Type B pancreatic cell (in vitro differentiated cells): ENCODE results near the gene SDHAF3. TPM values are rescaled to one million over a fixed set of nuclear protein-coding genes. Genes with fewer than 3 reads are reported as not detected.
"Not testable (repeated sequence)": the region's sequence is repeated elsewhere in the genome, so short reads cannot be mapped to it uniquely, and the experiment has no call there.

Experiments
- DNase-seq: peaks from one replicate; pipeline ENCODE4 v3.0.0; 2021; ENCODE audit warnings: mixed read lengths; ENCODE audit not compliant: unreplicated experiment; ENCODE audit errors: extremely low spot score
- H3K27ac Mint-ChIP-seq: 2 replicates; pipeline ENCODE4 v1.8.0; 2021; ENCODE audit warnings: mild to moderate bottlenecking, mixed read lengths
- H3K27me3 Mint-ChIP-seq: 2 replicates; pipeline ENCODE4 v1.8.0; 2021; ENCODE audit warnings: mixed read lengths
- H3K36me3 Mint-ChIP-seq: 2 replicates; pipeline ENCODE4 v1.8.0; 2021; ENCODE audit warnings: mixed read lengths
- H3K4me1 Mint-ChIP-seq: one replicate; pipeline ENCODE4 v1.8.0; 2021; ENCODE audit warnings: mixed read lengths; ENCODE audit not compliant: unreplicated experiment
- H3K4me3 Mint-ChIP-seq: 2 replicates; pipeline ENCODE4 v1.8.0; 2021; ENCODE audit warnings: mild to moderate bottlenecking, mixed read lengths
- H3K9me3 Mint-ChIP-seq: 2 replicates; pipeline ENCODE4 v1.8.0; 2021; ENCODE audit warnings: mixed read lengths
- total RNA-seq: library from RNA; stranded (reverse); gene quantifications from 2 replicates; pipeline ENCODE4 v1.2.1, GENCODE V29; 2021; ENCODE audit warnings: low replicate concordance
- TF ChIP-seq, protein P1 (sequence below): fragments of 200-600 bp; sonication (generic); conservative IDR thresholded peaks from 2 replicates; pipeline ENCODE4 v1.5.0; 2021; ENCODE audit warnings: antibody characterized with exemption, mild to moderate bottlenecking

Gene SDHAF3
- total RNA-seq, 1 donor from 2014 or later, result 18.3 TPM

GRCh38 chr7:97155897-97156418 is 38.5 kb downstream of the SDHAF3 start:
- H3K4me1 Mint-ChIP-seq, result no peaks in the 10 kb centered on the region
- peaks cover 18% of the 10 kb centered on the region for H3K36me3 Mint-ChIP-seq
- TF ChIP-seq, protein P1, sequence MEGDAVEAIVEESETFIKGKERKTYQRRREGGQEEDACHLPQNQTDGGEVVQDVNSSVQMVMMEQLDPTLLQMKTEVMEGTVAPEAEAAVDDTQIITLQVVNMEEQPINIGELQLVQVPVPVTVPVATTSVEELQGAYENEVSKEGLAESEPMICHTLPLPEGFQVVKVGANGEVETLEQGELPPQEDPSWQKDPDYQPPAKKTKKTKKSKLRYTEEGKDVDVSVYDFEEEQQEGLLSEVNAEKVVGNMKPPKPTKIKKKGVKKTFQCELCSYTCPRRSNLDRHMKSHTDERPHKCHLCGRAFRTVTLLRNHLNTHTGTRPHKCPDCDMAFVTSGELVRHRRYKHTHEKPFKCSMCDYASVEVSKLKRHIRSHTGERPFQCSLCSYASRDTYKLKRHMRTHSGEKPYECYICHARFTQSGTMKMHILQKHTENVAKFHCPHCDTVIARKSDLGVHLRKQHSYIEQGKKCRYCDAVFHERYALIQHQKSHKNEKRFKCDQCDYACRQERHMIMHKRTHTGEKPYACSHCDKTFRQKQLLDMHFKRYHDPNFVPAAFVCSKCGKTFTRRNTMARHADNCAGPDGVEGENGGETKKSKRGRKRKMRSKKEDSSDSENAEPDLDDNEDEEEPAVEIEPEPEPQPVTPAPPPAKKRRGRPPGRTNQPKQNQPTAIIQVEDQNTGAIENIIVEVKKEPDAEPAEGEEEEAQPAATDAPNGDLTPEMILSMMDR, result no peak
- no peak overlapping the region for H3K4me3 Mint-ChIP-seq
- no peak for DNase-seq
- no peaks in the 10 kb centered on the region for H3K27me3 Mint-ChIP-seq
- H3K9me3 Mint-ChIP-seq, result peaks cover 1% of the 10 kb centered on the region
- no peak overlapping the region for H3K27ac Mint-ChIP-seq

DNA sequence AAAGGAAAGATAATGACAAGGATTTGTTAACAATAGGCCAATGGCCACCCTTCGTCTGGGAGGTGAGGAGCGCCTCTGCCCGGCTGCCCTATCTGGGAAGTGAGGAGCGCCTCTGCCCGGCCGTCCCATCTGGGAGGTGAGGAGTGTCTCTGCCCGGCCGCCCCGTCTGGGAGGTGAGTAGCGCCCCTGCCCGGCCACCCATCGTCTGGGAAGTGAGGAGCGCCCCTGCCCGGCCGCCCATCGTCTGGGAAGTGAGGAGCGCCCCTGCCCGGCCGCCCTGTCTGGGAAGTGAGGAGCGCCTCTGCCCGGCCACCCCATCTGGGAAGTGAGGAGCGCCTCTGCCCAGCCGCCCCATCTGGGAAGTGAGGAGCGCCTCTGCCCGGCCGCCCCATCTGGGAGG is 42.5 kb downstream of the SDHAF3 start:
- H3K36me3 Mint-ChIP-seq, result peaks cover 35% of the 10 kb centered on the region
- H3K27me3 Mint-ChIP-seq, H3K27ac Mint-ChIP-seq, H3K4me3 Mint-ChIP-seq, H3K9me3 Mint-ChIP-seq, H3K4me1 Mint-ChIP-seq, DNase-seq: not testable (repeated sequence)

- H3K4me3 Mint-ChIP-seq, H3K27me3 Mint-ChIP-seq, H3K27ac Mint-ChIP-seq, DNase-seq, H3K4me1 Mint-ChIP-seq: not testable (repeated sequence)
- peaks cover 42% of the 10 kb centered on the region for H3K36me3 Mint-ChIP-seq
- H3K9me3 Mint-ChIP-seq, result peaks cover 17% of the 10 kb centered on the region
These were observed 44.1 kb downstream of the SDHAF3 start for GRCh38 chr7:97161609-97162008.

GRCh38 chr7:97166308-97166707 is 48.8 kb downstream of the SDHAF3 start:
- Mint-ChIP-seq H3K36me3 (peaks cover 36% of the 10 kb centered on the region), H3K4me1 (no peaks in the 10 kb centered on the region), H3K9me3 (peaks cover 30% of the 10 kb centered on the region), H3K27me3 (no peaks in the 10 kb centered on the region), H3K27ac (no peak overlapping the region), H3K4me3 (no peak overlapping the region)
- no peak for DNase-seq
- TF ChIP-seq, protein P1, result no peak

- TF ChIP-seq, protein P1, result no peak
- Mint-ChIP-seq H3K4me3 (no peak overlapping the region), H3K4me1 (no peaks in the 10 kb centered on the region), H3K36me3 (peaks cover 28% of the 10 kb centered on the region), H3K9me3 (peaks cover 24% of the 10 kb centered on the region), H3K27me3 (no peaks in the 10 kb centered on the region), H3K27ac (no peak overlapping the region)
- DNase-seq, result no peak
These were observed 49.7 kb downstream of the SDHAF3 start for GRCh38 chr7:97167176-97167575.

DNA sequence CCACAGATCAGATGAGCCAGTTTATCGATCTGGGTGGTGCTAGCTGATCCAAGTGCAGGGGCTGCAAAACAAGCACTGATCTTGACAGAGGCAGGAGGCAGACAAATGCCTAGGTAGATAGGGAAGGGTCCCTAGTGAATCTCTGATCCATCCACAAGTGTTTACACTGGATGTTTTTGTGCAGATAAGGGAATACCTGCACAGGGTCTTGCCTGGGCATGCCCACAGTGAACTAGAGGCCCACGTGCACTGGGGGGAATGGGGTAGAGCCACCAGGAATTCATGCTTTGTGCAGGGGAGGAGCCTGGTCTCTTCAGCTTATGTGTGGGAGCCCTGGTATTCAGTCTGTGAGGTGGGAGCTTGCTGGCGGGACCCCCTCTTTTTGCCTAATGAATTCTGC is 50.3 kb downstream of the SDHAF3 start:
- Mint-ChIP-seq H3K4me3 (no peak overlapping the region), H3K27ac (no peak overlapping the region), H3K4me1 (no peaks in the 10 kb centered on the region), H3K36me3 (peaks cover 22% of the 10 kb centered on the region), H3K9me3 (peaks cover 24% of the 10 kb centered on the region), H3K27me3 (no peaks in the 10 kb centered on the region)
- TF ChIP-seq, protein P1, result no peak
- DNase-seq, result no peak

DNA sequence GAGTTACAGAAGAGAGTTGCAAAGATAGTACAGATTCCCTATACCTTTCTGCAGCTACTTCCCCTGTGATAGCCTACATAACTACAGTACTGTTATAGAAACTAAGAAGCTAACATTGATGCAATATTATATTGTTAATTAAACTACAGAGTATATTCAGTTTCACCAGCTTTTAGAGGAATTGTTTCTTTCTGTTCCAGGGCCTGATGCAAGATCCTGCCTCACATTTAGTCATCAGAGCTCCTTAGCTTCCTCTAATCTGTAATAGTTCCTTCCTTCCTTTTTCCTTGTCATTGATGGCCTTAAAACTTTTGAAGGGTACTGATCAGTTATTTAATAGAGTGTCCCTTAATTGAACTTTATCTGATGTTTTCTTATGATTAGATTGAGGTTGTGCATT is 56.8 kb downstream of the SDHAF3 start:
- no peaks in the 10 kb centered on the region for H3K36me3 Mint-ChIP-seq
- H3K4me1 Mint-ChIP-seq, result no peaks in the 10 kb centered on the region
- H3K9me3 Mint-ChIP-seq, result no peaks in the 10 kb centered on the region

More for the DNA sequence above, 56.8 kb downstream of the SDHAF3 start:
- DNase-seq, result no peak
- TF ChIP-seq, protein P1, result no peak
- Mint-ChIP-seq H3K4me3 (no peak overlapping the region), H3K27ac (no peak overlapping the region), H3K27me3 (no peaks in the 10 kb centered on the region)
